RKO (cell line): ENCODE measurements around the gene ORC3.
"Not testable (repeated sequence)": the region's sequence is repeated elsewhere in the genome, so short reads cannot be mapped to it uniquely, and the experiment has no call there.

Source experiments
- DNase-seq: peaks from one replicate; pipeline ENCODE4 v3.0.0-alpha.2; 2016; ENCODE audit warnings: low spot score

The ORC3 gene

GRCh38 chr6:87600576-87600975 lies 10.6 kb downstream of the ORC3 start:
- DNase-seq = no peak

GRCh38 chr6:87606199-87606598 lies 16.3 kb downstream of the ORC3 start:
- no peak for DNase-seq

- no peak for DNase-seq
Observed at GRCh38 chr6:87608802-87609201, 18.9 kb downstream of the ORC3 start.

- not testable (repeated sequence) for DNase-seq
Observed at GRCh38 chr6:87613018-87613417, 23.1 kb downstream of the ORC3 start.

GRCh38 chr6:87617405-87617804 lies 27.5 kb downstream of the ORC3 start:
- DNase-seq = no peak

- no peak for DNase-seq
Observed at GRCh38 chr6:87618531-87618930, 28.6 kb downstream of the ORC3 start.

- no peak for DNase-seq
Observed at GRCh38 chr6:87623248-87623647, 33.3 kb downstream of the ORC3 start.

GRCh38 chr6:87628424-87628823 lies 38.5 kb downstream of the ORC3 start:
- no peak for DNase-seq

GRCh38 chr6:87628881-87629280 lies 38.9 kb downstream of the ORC3 start:
- no peak for DNase-seq

- DNase-seq = no peak
Observed at GRCh38 chr6:87630746-87631145, 40.8 kb downstream of the ORC3 start.

GRCh38 chr6:87633851-87634250 lies 43.9 kb downstream of the ORC3 start:
- no peak for DNase-seq

GRCh38 chr6:87636315-87636714 lies 46.4 kb downstream of the ORC3 start:
- no peak for DNase-seq

GRCh38 chr6:87637106-87637505 lies 47.2 kb downstream of the ORC3 start:
- DNase-seq = no peak

- DNase-seq = no peak
Observed at GRCh38 chr6:87639373-87639772, 49.4 kb downstream of the ORC3 start.

GRCh38 chr6:87641065-87641692 lies 51.2 kb downstream of the ORC3 start:
- DNase-seq = no peak

GRCh38 chr6:87645080-87645479 lies 55.1 kb downstream of the ORC3 start:
- DNase-seq = no peak

GRCh38 chr6:87653074-87653962 lies 63.4 kb downstream of the ORC3 start:
- DNase-seq = no peak

- DNase-seq = no peak
Observed at GRCh38 chr6:87654122-87654521, 64.2 kb downstream of the ORC3 start.

GRCh38 chr6:87654875-87655454 lies 65.0 kb downstream of the ORC3 start:
- no peak for DNase-seq

- DNase-seq = no peak
Observed at GRCh38 chr6:87655824-87656223, 65.9 kb downstream of the ORC3 start.

- no peak for DNase-seq
Observed at GRCh38 chr6:87656857-87657256, 66.9 kb downstream of the ORC3 start.

- no peak for DNase-seq
Observed at GRCh38 chr6:87658516-87658915, 68.6 kb downstream of the ORC3 start.

- DNase-seq = peak; percentile 43
Observed at GRCh38 chr6:87660226-87660911, 70.4 kb downstream of the ORC3 start.
